ENCODE measurements around the gene UCK1.
"Not testable (repeated sequence)": the region's sequence is repeated elsewhere in the genome, so short reads cannot be mapped to it uniquely, and the experiment has no call there.

Gene UCK1

DNA sequence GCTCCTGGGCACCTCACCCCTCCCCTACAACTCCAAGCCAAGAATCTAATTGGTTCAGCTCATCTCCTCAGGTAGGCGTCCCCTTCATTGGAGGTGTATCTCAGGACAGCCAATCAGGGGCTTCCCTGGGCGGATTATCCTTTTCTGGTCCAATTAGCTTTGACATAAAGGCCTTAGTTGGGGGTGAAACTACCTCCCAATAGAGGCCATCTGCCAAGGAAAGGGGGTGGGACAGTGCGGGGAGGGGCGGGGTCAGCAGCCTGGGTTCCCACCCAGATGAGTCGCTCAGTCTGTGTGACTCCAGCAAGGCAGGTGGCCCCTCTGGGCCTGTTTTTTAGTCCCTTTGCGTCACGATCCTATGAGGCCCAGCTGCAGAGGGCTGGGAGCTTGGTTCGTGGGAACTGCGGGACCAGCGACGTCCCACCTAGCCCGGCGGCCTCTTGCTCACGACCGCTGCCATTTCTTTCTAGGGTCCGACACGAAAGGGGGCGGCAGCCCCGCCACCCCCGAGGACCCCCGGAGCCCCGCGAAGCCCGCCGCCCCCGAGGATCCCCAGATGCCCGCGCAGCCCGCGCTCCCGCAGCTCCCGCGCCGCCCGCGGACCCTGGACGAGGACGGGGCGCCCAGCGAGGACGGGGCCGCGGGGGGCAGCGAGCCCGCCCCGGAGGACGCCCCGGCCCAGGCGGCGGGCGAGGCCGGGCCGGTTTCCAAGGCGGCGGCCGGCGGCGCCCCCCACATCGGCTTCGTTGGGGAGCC lies 23.2 kb upstream of the UCK1 start:
- no peak for DNase-seq

DNA sequence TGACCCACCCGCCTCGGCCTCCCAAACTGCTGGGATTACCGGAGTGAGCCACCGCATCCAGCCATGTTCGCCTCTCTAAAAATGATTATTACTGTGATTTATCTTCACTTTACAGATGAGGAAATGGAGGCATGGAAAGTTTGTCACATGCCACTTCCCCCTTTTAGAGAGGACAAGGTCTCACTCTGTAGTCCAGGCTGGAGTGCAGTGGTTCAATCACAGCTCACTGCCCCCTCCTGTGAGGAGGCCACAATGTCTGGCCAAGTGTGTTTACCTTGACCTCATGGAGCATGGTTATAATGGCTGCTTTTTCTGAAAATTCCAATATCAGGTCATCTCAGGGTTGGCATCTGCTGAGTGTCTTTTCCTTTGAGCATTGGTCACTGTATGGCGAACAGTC lies 21.0 kb upstream of the UCK1 start:
- DNase-seq: no peak

DNA sequence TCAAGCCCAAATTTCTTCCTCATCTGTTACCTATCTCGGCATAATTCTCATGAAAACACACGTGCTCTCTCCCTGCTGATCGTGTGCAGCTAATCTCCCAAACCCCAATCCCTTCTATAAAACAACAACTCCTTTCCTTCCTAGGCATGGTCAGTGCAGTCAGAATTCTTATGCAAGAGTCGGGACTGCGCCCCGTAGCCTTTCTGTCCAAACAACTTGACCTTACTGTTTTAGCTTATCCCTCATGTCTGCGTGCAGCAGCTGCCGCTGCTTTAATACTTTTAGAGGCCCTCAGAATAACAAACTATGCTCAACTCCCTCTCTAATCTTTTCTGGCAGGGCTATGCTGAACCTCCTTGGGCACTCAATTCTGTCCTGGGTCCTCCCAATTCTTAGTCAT lies 19.4 kb upstream of the UCK1 start:
- DNase-seq: not testable (repeated sequence)

DNA sequence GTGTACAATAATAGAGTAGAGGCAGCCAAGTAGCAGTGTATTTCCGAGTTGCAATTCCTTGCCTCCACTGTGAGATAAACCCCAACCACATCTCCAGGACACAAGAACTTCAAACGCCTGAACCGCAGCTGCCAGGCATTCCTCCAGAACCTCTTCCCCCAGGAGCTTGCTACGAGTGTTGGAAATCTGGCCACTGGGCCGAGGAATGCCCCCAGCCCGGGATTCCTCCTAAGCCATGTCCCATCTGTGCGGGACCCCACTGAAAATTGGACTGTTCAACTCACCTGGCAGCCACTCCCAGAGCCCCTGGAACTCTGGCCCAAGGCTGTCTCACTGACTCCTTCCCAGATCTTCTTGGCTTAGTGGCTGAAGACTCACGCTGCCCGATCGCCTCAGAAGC lies 18.1 kb upstream of the UCK1 start:
- not testable (repeated sequence) for DNase-seq

DNA sequence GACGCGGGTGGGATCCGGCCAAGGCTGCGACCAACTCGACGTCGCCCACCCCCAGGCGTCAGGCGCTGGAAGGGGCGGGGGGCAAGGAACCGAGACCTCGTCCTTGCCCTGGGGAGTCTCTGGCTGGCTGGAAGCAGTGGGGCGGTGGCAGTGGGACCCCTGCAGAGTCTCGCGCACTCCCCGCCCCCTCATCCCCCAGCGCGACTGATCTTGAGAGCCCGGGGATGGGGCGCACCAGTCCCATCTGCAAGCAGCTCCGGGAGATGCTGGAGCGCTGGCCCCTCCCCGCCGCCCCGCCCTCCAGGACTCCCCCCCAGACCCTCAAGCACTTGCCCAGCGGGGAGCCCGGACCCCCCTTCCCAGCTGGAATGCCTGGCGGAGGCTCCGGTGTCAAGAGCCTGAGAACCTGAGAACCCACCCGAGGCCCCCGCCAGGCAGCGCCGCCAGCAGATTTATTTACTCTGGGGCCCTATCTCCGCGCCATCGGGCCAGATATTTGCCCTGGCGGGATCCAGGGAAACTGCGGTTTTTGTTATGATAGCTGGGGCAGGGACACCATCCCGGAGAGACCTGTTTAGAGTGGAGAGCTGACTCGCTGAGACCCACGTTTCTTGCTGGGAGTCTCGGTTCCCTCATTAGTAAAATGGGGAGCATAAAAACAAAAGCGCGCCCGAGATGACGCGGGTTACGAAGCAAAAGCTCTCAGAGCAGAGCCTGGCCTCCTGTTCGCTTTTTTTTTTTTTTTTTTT lies 15.4 kb upstream of the UCK1 start:
- peak; percentile 50 for DNase-seq

DNA sequence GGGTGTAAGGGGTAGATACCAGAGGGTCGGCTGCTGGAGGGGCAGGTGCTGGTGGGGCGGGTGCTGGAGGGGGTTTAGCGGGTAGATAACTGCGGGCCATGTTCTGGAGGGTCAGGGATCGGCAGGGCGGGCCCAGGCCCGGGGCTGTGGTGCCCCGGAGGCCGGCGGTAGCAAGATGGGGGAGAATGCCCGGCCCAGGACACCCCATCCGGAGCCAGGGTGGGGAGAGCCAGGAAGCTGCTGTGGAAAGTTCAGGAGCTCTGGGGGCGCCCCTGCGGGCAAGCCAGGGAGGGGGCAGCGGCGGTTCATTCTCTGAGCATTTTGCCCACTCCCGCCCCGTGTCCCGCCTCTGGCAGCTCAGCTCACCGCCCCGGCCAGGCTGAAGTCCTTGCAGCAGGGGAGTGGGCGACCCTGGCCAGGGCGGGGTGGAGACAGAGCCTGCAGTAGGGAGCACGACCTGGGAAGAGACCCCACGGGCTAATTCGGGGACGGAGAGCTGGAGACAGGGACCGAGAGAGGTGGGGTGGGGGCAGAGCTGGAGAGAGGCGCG lies 14.8 kb upstream of the UCK1 start:
- no peak for DNase-seq

DNA sequence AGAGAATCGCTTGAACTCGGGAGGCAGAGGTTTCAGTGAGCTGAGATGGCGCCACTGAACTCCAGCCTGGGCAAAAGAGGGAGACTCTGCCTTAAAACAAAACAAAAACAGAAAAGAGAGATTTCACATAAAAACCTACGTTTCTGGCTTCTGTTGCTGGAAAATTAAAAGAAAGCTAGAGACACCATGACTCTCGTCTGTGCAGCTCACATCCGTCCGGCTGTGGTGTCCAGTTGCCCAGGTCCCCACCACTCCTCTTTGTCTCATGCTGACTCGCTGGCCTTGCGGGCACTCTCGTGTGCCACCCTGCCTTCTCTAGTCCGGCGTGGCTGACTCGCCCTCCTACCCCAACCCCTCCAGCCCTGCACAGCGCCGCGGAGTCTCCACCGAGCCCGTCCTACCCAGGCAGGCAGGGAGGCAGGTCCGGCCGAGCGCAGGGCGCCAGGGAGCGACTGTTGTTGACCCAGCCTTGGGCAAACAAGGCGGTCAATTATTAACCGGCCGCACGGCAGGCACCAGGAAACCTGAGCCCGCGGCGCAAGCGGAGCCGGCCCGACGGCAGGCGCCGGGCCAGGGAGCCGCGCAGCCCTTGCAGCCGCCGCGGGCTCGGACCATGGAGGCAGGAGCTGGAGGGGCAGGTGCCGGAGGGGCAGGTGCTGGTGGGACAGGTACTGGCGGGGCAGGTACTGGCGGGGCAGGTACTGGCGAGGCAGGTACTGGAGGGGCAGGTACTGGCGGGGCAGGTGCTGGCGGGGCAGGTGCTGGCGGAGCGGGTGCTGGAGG lies 14.1 kb upstream of the UCK1 start, which contains the start of gene PRRT1B:
Gene PRRT1B, plus strand, starts transcription at position 521 of the 783 bp plus-strand sequence. Its CDS starts 93 bp downstream, at position 614.
- DNase-seq: no peak

DNA sequence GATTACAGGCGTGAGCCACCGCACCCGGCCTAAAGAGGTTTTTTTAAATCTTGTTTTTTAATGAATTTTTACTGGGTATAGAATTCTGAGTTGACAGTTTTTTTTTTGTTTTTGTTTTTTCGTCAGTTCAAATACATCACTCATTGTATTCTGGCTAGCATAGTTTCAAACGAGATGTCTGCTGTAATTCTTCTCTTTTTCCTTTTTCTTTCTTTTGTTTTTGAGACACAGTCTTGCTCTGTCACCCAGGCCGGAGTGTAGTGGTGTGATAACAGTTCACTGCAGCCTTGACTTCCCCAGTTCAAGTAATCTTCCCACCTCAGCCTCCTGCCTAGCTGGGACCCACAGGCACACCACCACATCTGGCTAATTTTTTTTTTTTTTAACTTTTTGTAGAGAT lies 12.1 kb upstream of the UCK1 start:
- DNase-seq: peak; percentile 16

DNA sequence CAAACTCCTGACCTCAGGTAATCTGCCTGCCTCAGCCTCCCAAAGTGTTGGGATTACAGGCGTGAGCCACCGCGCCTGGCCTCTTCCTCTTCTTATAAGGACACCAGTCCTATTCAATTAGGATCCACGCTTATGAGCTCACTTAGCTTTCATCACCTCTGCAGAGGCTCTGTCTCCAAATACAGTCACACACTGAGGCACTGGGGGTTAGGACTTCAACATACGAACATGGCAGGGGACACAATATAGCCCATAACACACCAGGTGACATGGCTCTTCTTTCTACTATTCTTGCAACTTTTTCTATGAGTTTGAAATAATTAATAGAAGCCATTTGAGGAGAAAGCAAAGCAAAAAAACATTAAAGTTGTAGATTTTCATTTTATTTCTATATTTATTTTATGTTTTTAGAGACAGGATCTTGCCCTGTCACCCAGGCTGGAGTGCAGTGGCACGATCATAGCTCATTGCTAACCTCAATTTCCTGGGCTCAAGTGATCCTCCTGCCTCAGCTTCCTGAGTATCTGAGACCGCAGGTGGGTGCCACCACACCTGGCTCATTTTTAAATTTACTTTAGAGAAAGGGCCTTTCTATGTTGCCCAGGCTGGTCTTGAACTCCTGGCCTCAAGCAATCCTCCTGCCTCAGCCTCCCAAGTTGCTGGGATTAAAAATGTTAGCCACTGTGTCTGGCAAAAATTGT lies 8.3 kb upstream of the UCK1 start:
- DNase-seq: no peak

DNA sequence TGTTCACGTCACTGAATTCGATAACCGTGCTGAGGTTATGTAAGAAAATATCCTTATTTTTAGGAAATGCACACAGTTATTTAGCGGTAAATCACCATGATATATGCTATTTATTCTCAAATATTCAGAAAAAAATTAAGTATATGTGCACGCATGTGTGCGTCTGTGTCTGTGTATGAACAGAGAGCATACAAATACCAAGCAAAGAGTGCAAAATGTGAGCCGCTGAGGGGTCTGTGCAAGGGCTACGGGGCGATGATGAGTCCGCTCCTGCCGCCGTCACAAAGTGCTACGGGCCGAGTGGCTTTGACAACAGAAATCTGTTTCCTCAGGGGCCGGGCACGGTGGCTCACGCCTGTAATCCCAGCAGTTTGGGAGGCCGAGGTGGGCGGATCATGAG lies 6.9 kb upstream of the UCK1 start:
- DNase-seq: no peak

DNA sequence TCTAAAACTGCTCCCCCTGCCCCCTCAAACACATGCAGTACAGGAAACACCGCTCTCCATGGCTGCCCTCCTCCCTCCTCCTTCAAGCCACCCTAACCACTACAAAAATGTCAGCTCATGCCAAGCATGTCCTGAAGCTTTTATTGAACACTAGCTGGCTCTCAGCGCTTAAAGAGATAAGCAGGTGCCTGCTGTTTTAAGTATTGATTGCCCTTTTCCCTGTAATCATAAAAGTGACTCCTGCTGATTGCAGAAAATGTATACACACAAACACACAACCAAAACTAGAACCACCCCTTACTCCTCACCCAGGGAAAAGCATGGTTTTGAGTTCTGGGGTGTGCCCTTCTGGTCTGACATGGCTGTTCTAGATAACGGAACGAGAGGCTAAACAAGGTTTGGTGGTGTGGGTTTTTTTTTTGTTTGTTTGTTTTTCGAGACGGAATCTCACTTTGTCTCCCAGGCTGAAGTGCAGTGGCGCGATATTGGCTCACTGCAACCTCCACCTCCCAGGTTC lies 3.7 kb upstream of the UCK1 start:
- no peak for DNase-seq

DNA sequence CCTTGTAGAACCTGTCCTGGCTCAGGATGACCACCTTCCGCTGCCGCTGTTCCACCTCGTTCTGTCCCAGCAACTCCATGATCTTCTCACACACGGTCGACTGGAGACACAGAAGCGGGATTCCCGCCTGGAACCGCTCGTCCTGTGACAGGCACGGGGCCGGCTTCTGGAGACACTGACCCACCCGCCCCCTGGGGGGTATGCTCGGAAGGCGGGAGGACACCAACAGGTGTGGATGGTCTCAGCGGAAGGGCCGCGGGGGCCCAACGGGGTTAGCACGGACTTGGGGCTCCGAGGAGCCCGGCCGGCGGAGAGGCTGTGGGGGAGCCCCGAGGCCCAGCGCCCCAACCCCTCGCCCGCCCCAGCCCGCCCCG lies 530 bp downstream of the UCK1 start:
- no peak for DNase-seq

DNA sequence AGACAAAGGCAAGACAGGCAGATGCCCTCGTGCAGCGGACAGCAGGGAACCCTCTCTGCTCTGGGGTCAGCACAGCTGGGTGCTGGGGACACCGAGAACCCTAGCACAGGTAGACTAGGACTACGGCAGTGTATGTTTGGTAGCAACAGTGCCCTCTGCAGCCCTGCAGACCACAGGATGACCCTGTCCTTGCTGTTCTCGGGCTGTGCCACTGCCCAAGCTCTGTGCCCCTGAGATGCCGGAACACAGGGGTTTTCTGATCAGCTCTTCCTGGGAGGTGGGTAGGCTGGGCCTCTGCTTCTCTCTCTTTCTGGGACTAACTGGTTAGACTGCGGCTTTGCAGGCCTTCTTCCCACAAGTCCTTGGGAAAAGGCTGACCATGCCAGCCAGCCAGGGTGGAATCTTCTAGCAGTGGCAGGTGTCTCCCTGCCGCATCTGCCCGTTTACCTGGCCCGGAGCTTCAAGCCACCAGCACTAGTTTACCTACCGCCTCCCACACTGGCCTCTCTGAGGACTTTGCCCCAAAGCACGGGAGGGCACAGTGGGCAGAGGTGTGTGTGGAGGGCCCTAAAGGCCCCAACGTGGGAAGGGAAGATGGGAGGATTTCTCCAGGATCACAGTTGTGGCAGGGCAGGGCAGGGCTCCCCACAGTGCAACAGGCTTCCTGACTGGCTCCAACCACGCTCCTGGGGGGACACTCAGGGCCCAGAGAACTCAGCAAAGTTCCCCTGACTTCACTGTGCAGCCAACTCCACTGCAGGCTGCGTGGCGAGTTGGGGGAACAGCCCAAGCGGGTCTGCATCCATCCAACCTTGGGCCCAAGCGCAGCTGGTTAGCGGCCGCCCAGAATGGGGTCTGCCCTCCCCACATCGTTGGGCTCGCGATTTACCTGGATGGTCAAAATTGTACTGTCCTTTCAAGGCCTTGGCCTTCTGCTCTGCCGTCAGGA lies 1.2 kb downstream of the UCK1 start:
- DNase-seq: no peak

DNA sequence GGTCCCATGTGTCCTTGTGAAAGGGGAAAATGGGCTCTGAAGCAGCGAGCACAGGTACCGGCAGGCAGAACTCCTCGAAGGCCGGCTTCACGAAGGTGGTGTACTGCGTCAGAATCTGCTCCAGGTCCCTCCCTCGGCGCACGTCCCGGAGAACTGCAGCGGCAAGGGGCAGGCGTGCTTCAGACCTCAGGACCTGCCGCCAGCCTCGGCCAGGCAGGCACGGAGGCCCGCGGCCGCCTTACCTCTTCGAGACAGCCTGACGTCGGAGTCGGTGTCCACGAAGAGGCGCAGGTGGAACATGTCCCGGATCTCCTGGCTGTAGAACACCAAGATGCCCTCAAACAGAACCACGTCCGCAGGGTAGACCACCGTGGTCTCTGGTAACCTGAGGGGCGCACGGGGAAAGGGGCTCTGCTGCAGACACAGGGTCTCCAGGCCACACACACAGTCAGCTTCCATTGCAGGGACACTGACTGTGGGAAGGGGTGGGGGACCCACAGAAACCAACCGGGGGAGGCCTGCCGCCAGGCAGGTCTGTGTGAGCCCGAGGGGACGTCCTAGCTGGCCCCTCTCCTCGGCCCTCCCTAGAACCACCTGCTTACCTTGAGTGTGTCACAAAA lies 2.1 kb downstream of the UCK1 start:
- no peak for DNase-seq

DNA sequence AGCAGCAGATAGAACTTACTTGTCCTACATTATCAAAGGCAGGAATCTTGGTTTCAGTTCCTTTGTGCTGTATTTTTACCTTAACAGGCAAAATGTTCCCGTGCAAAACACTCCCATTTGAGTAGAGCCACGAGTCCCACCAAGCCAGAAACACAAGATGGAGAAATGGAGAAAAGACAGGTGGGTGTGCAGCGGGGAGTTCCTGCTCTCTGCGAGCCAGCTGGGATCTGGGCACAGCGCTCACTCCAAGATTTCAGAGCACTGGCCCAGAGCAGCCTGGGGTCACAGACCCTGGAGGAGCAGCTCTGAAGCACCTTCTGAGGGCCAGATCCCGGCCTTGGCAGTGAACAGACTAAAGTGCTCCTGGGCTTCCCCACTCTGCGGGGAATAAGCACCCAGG lies 2.9 kb downstream of the UCK1 start:
- no peak for DNase-seq

DNA sequence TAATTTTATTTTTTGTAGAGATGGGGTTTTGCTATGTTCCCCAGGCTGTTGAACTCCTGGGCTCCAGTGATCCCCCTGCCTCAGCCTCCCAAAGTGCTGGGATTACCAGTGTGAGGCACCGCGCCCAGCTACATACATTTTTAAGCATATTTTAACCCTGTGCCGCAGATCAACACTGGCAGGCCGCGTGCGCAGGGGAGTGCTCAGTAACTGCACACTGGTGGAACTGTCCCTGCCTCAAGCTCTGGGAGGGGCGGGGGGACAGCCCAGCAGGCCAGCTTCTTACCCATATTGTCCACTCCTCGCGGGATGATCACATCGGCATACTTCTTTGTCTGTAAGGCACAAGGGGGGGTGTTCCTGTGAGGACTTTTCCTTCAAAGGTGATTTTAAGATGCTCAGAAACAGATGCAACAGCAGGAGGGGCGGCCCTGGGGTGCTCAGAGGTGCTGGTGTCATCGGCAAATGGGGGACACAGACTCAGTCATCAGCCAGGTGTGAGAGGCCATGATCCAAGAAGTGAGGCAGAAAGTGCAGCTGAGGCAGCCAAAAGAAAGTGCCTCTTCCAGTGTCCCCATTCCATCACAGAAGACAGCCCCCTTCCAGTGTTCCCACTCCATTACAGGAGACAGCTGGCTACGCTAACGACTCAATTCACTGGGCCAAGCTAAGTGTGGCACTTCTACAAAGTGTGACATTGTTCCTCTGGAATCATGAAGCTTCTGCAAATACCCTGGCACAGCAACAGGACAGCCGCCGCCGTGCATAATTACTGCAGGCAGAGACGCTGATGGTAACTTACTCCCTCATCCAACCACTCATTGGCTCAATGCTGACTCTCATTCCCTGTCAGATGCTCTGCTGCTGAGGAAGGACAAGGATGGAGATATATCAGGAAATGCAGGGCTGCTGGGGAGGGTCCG lies 5.2 kb downstream of the UCK1 start:
- DNase-seq: no peak

DNA sequence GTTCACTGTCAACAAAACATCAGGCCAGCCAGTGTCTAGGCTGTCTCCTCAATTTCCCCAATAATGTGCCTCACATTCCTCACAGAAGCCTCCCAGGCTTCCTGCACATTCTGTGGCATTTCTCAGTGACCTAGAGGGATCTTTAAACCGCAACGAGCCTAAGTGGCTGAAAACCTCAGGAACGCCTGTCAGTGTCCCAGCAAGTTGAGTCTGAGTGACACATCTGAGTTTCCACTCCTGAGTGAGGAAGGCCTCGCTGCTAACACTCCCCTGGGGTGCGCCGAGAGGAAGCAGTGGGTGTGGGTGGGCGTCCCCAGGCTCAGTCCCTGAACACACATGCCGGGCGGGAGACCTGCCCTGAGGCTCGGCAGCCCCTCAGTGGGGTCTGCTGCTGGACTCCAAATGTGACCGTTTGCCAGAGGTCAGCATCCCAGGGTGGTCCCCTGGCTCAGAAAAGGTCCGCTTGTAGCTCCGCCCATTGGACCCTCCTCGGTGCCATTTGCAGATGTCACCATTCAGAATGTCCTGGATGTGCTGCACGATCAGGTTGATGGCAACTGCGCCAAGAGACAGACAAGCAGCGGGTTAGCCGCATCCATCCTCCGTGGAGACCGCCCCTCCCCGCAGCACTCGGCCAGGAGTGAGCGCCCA lies 6.3 kb downstream of the UCK1 start:
- no peak for DNase-seq

DNA sequence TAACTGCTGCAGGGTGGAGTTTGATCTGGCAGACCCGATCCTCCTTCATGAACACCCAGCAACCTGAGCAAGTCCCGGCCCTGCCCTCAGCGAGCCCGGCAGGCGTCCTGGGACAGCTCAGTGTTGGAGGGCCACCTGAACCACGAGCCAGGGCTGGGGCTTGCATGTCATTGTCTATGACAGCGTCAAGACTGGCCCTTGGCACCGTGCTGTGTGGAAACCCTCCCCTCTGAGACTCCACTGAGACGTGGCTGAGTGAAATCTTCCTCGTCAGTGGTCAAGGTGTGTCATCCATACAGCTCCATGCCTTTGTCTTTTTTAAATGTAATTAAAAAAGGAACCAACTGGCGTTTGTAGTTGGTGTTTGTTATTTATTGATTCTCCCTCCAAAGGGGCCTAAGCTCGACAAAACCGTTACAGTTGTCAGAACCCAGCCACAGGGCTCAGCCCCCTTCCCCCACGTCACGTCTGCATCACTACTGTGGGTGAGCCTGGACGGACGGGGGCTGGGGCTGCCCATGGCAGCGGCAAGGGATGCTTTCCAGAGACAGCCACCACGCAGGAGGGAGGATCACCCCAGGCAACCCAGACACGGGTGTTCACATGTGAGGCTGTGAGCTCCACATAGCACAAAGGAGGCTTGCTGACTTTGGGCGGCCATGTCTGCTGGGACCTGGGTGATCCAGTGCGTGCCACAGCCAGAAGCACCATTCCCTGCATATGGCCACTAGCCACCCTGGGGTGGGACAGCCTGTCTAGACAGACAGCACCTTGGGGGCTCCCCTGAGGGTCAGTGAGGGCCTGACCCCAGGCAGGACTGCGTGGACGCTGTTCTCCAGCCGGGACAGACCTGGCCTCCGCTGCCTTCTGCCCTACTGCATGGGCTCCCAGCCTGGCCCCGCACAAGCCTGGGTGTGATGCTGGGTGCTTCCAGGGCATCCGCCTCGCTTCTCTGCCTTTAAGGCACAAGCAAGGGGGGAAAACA lies 7.3 kb downstream of the UCK1 start:
- no peak for DNase-seq

Data from NCI-H1105 treated with DMSO at 0.1 percent for 48 hours (cell line).